Fibroblast of lung (primary cell): ENCODE data around the gene CFAP77. TPM values are rescaled to one million over a fixed set of nuclear protein-coding genes. Genes with fewer than 3 reads are reported as not detected.

Source experiments
- DNase-seq, 2 donors: peaks; one replicate each; pipeline versions ENCODE4 v3.0.0 to v3.0.0-alpha.2; 2010; ENCODE audit warnings: low read depth in 2 of 2
- H2AFZ ChIP-seq: 2 replicates; pipeline ENCODE4 v1.5.1; 2012; ENCODE audit warnings: low read length, control low read depth, inconsistent platforms
- H3K27ac ChIP-seq: 2 replicates; pipeline ENCODE4 v1.5.1; 2011; ENCODE audit warnings: low read length, control low read depth; ENCODE audit not compliant: insufficient read depth
- H3K27me3 ChIP-seq: 2 replicates; pipeline ENCODE4 v1.5.1; 2011; ENCODE audit warnings: mild to moderate bottlenecking, low read length; ENCODE audit not compliant: control insufficient read depth, insufficient read depth
- H3K36me3 ChIP-seq: 2 replicates; pipeline ENCODE4 v1.5.1; 2011; ENCODE audit warnings: low read length; ENCODE audit not compliant: control insufficient read depth, insufficient read depth
- H3K4me1 ChIP-seq: 2 replicates; pipeline ENCODE4 v1.5.1; 2011; ENCODE audit warnings: low read length; ENCODE audit not compliant: control insufficient read depth, insufficient read depth; ENCODE audit errors: extremely low read depth
- H3K4me2 ChIP-seq: 2 replicates; pipeline ENCODE4 v1.5.1; 2011; ENCODE audit warnings: low read length, control low read depth; ENCODE audit not compliant: insufficient read depth; ENCODE audit errors: extremely low read depth
- H3K4me3 ChIP-seq, 4 experiments: fragments of 200-600 bp in 1 of 4; sonication (generic) in 1 of 4; replicated peaks in 1 of 4; 2 replicates each; pipeline ENCODE4 v1.5.1; 2011 to 2016; ENCODE audit warnings: low read length in 4 of 4, low read depth in 3 of 4, mild to moderate bottlenecking in 3 of 4, control low read depth in 2 of 4, inconsistent platforms in 1 of 4, mixed read lengths in 1 of 4; ENCODE audit not compliant: insufficient read depth in 1 of 4; ENCODE audit errors: control extremely low read depth in 1 of 4
- H3K79me2 ChIP-seq: 2 replicates; pipeline ENCODE4 v1.5.1; 2012; ENCODE audit warnings: mild to moderate bottlenecking, low read length, inconsistent platforms; ENCODE audit not compliant: control insufficient read depth, insufficient read depth
- H3K9ac ChIP-seq: 2 replicates; pipeline ENCODE4 v1.5.1; 2011; ENCODE audit warnings: mild to moderate bottlenecking, low read length, control low read depth; ENCODE audit not compliant: insufficient read depth
- H3K9me3 ChIP-seq: 2 replicates; pipeline ENCODE4 v1.5.1; 2012; ENCODE audit warnings: low read depth, low read length; ENCODE audit not compliant: control insufficient read depth, insufficient read depth
- H4K20me1 ChIP-seq: 2 replicates; pipeline ENCODE4 v1.5.1; 2011; ENCODE audit warnings: low read length; ENCODE audit not compliant: control insufficient read depth, insufficient read depth; ENCODE audit errors: extremely low read depth
- CTCF ChIP-seq, 2 donors: IDR thresholded peaks in 1 of 2; conservative IDR thresholded peaks in 1 of 2; 1 replicate in 1 of 2; 2 replicates in 1 of 2; pipeline ENCODE4 v1.5.1; 2011 to 2012; ENCODE audit warnings: low read length in 2 of 2, control low read depth in 1 of 2, inconsistent platforms in 1 of 2, low read depth in 1 of 2, mild to moderate bottlenecking in 1 of 2
- EZH2 ChIP-seq: IDR thresholded peaks from 2 replicates; pipeline ENCODE4 v1.5.1; 2012; ENCODE audit warnings: low read length, control low read depth, mild to moderate bottlenecking; ENCODE audit errors: missing control alignments
- polyA plus RNA-seq, 2 donors: library from polyadenylated mRNA; depleted of rRNA in 1 of 2; stranded (reverse) in 1 of 2; unstranded in 1 of 2; fragments of >200 nt; gene quantifications; 2 replicates each; pipeline ENCODE4 v1.2.1, GENCODE V29; 2011 to 2012; ENCODE audit warnings: missing spikeins in 1 of 2
- total RNA-seq: library from RNA; depleted of rRNA; stranded (reverse); fragments of >200 nt; gene quantifications from 2 replicates; pipeline ENCODE4 v1.2.1, GENCODE V29; 2014

CFAP77 gene
- total and polyA plus RNA-seq, 2 donors (not counting 1 experiment from before 2014, with no cell fraction given) = not detected

DNA sequence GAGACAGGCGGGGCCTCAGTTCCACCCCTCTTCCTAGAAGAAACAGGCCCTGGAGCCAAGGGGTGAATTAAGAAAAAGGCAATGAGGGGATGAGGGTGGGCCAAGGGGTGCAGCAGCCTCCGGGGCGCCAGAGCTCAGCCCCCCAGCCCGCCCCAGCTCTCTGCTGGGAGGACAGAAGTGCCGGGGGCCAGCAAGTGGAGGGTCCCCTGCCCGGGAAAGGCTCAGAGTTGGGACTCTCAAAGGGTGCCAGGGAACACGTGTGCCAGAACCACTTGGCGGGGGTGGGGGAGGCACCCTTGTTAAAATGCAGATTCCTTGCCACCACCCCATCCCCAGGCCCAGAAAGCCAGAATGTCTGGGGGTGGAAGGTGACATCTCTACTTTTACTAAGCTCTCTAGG is 104.8 kb downstream of the CFAP77 start:
- Histone ChIP-seq H3K36me3 (no peaks in the 10 kb centered on the region), H3K4me3 (no peak overlapping the region), H3K79me2 (no peaks in the 10 kb centered on the region), H3K4me1 (no peaks in the 10 kb centered on the region), H4K20me1 (no peaks in the 10 kb centered on the region), H3K27me3 (no peaks in the 10 kb centered on the region), H3K9me3 (no peaks in the 10 kb centered on the region), H3K4me2 (no peak overlapping the region), H2AFZ (no peak overlapping the region), H3K9ac (no peak overlapping the region), H3K27ac (no peak overlapping the region)
- no peak for DNase-seq
- TF ChIP-seq CTCF (conservative IDR thresholded peaks at IDR 0.05 in 1 of 2, IDR thresholded peaks at IDR 0.05 in 1 of 2; ENCODE audit: low read depth in 1 of 2, low read length in 2 of 2) (no peak), EZH2 (no peak)

GRCh38 chr9:132516301-132516700 is 106.3 kb downstream of the CFAP77 start:
- Histone ChIP-seq H3K27ac (no peak overlapping the region), H2AFZ (no peak overlapping the region), H3K4me1 (no peaks in the 10 kb centered on the region), H4K20me1 (no peaks in the 10 kb centered on the region), H3K9me3 (no peaks in the 10 kb centered on the region), H3K4me2 (no peak overlapping the region), H3K4me3 (no peak overlapping the region), H3K36me3 (no peaks in the 10 kb centered on the region), H3K27me3 (no peaks in the 10 kb centered on the region), H3K9ac (no peak overlapping the region), H3K79me2 (no peaks in the 10 kb centered on the region)
- peak in 1 of 2 donors; percentile 45 for DNase-seq
- TF ChIP-seq EZH2 = no peak

DNA sequence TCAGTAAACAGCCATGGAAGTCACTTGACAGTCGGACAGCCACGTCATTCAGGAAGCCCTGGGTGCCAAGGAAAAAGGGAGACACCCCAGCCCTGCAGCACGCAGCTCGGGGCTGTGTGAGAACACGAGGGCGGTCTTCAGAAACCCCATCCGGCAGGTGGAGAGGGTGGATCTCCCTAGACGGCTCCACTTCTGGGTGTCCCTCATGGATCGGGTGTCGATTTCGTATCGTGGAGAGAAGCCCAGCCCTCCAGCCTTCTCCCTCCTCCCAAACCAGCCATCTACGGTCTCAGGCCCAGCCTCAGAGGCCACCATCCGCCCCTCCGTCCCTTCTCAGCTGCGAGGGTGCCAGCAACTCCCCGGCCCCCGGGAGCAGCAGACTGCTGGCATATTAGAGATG is 106.9 kb downstream of the CFAP77 start:
- H3K4me2 ChIP-seq = no peak overlapping the region
- H2AFZ ChIP-seq = no peak overlapping the region
- H3K4me1 ChIP-seq = no peaks in the 10 kb centered on the region
- TF ChIP-seq EZH2 (no peak), CTCF (conservative IDR thresholded peaks at IDR 0.05 in 1 of 2, IDR thresholded peaks at IDR 0.05 in 1 of 2; ENCODE audit: low read depth in 1 of 2, low read length in 2 of 2) (no peak)
- no peak overlapping the region for H3K4me3 ChIP-seq
- no peaks in the 10 kb centered on the region for H3K9me3 ChIP-seq
- H4K20me1 ChIP-seq = no peaks in the 10 kb centered on the region
- DNase-seq = no peak
- H3K9ac ChIP-seq = no peak overlapping the region
- no peaks in the 10 kb centered on the region for H3K36me3 ChIP-seq
- no peak overlapping the region for H3K27ac ChIP-seq
- H3K79me2 ChIP-seq = no peaks in the 10 kb centered on the region
- H3K27me3 ChIP-seq = no peaks in the 10 kb centered on the region
